Esophagus squamous epithelium (tissue), 5 donors: Measurements from ENCODE around the gene MRPL27. TPM values are rescaled to one million over a fixed set of nuclear protein-coding genes. Genes with fewer than 3 reads are reported as not detected.

Source experiments
- DNase-seq: peaks from one replicate; lab custom pipeline; 2025; lab: John Stamatoyannopoulos, UW
- H3K27ac ChIP-seq, 4 donors: fragments of 200-600 bp; sonication (generic); one replicate each; pipeline ENCODE4 v1.5.1; 2016 to 2019; ENCODE audit warnings: mild to moderate bottlenecking in 1 of 4
- H3K27me3 ChIP-seq, 4 donors: fragments of 200-600 bp; sonication (generic); 1 replicate in 3 of 4; 2 replicates in 1 of 4; pipeline versions ENCODE4 v1.5.1 to v1.6.0; 2017 to 2021; ENCODE audit warnings: antibody characterized with exemption in 1 of 4
- H3K36me3 ChIP-seq, 3 donors: fragments of 200-600 bp; sonication (generic); one replicate each; pipeline ENCODE4 v1.5.1; 2016 to 2019
- H3K4me1 ChIP-seq, 3 donors: fragments of 200-600 bp; sonication (generic); one replicate each; pipeline ENCODE4 v1.5.1; 2017 to 2019
- H3K4me3 ChIP-seq, 4 donors: fragments of 200-600 bp; sonication (generic); 1 replicate in 3 of 4; 2 replicates in 1 of 4; pipeline ENCODE4 v1.5.1; 2016 to 2019; ENCODE audit warnings: mild to moderate bottlenecking in 2 of 4, moderate library complexity in 1 of 4
- H3K9me3 ChIP-seq, 3 donors: fragments of 200-600 bp; sonication (generic); one replicate each; pipeline ENCODE4 v1.5.1; 2016 to 2019
- CTCF ChIP-seq, 6 experiments: fragments of 450-650 bp in 4 of 6; fragments of 200-600 bp in 2 of 6; sonication (generic) in 2 of 6; IDR thresholded peaks; one replicate each; pipeline ENCODE4 v1.5.1; 2016 to 2019; ENCODE audit warnings: antibody characterized with exemption in 6 of 6, mild to moderate bottlenecking in 4 of 6, moderate library complexity in 4 of 6
- POLR2A ChIP-seq, 4 donors: fragments of 450-650 bp; IDR thresholded peaks; one replicate each; pipeline ENCODE4 v1.6.1; 2017; ENCODE audit warnings: antibody characterized with exemption in 4 of 4, mild to moderate bottlenecking in 4 of 4, moderate library complexity in 3 of 4
- WGBS, 2 donors: methylation state at CpG; one replicate each; pipeline ENCODE4 v1.1.5; 2018; 5-methylcytosine and 5-hydroxymethylcytosine counted together
- intact Hi-C: fragments of 100-400 bp; cut with DNase I; formaldehyde crosslinking; loops from one replicate; pipeline ENCODE4 v1.15.0; 2022
- total RNA-seq, 4 donors: library from RNA; depleted of rRNA; stranded (reverse); fragments of >200 nt; gene quantifications; one replicate each; pipeline ENCODE4 v1.1.0, GENCODE V29; 2016
- donor health status: DM: yes; HTN: yes; CAD: no.

MRPL27 gene
- total RNA-seq, 4 donors from 2014 or later = 58.0 to 77.7 (median 74.5) TPM

GRCh38 chr17:50364715-50365114 is 8.3 kb downstream of the MRPL27 start:
- Histone ChIP-seq H3K36me3 (peaks cover 24 to 73% (median 27%) of the 10 kb centered on the region in 3 donors), H3K4me1 (peaks cover 0 to 27% (median 5%) of the 10 kb centered on the region in 3 donors), H3K27me3 (no peaks in the 10 kb centered on the region), H3K9me3 (no peaks in the 10 kb centered on the region), H3K4me3 (no peak overlapping the region), H3K27ac (no peak overlapping the region)
- 78% methylated on average over 5 of the region's 9 CpGs; no CpG with 5 or more reads in 1 of the 2 donors for WGBS, 2 donors
- no peak for DNase-seq
- TF ChIP-seq CTCF (IDR thresholded peaks at IDR 0.05) = no peak
- no peak for TF ChIP-seq POLR2A (IDR thresholded peaks at IDR 0.05)
- intact Hi-C loops = no loop called here

- Histone ChIP-seq H3K36me3 (peaks cover 20 to 73% (median 23%) of the 10 kb centered on the region in 3 donors), H3K9me3 (no peaks in the 10 kb centered on the region), H3K4me3 (no peak overlapping the region), H3K27me3 (no peaks in the 10 kb centered on the region), H3K27ac (no peak overlapping the region), H3K4me1 (peaks cover 0 to 27% (median 5%) of the 10 kb centered on the region in 3 donors)
- 63 to 72% methylated on average over 2 of the region's 4 CpGs for WGBS, 2 donors
- intact Hi-C loops = no loop called here
- no peak for TF ChIP-seq CTCF (IDR thresholded peaks at IDR 0.05)
- TF ChIP-seq POLR2A (IDR thresholded peaks at IDR 0.05) = no peak
- no peak for DNase-seq
Observed at GRCh38 chr17:50364061-50364458, 8.9 kb downstream of the MRPL27 start.

GRCh38 chr17:50363217-50364060 is 9.5 kb downstream of the MRPL27 start:
- peaks cover 0 to 27% (median 5%) of the 10 kb centered on the region in 3 donors for H3K4me1 ChIP-seq
- TF ChIP-seq CTCF (IDR thresholded peaks at IDR 0.05) (no peak), POLR2A (IDR thresholded peaks at IDR 0.05) (no peak)
- no peak for DNase-seq
- H3K27ac ChIP-seq = no peak overlapping the region
- intact Hi-C loops = no loop called here
- H3K27me3 ChIP-seq = no peaks in the 10 kb centered on the region
- WGBS, 2 donors = 54 to 63% methylated on average over 6 of the region's 8 CpGs
- no peaks in the 10 kb centered on the region for H3K9me3 ChIP-seq
- H3K36me3 ChIP-seq = peaks cover 21 to 73% (median 22%) of the 10 kb centered on the region in 3 donors
- H3K4me3 ChIP-seq = no peak overlapping the region

- Histone ChIP-seq H3K36me3 (peaks cover 15 to 73% (median 25%) of the 10 kb centered on the region in 3 donors), H3K9me3 (no peaks in the 10 kb centered on the region), H3K4me3 (no peak overlapping the region), H3K27me3 (no peaks in the 10 kb centered on the region), H3K27ac (no peak overlapping the region), H3K4me1 (peaks cover 0 to 27% (median 5%) of the 10 kb centered on the region in 3 donors)
- intact Hi-C loops = no loop called here
- DNase-seq = no peak
- 75 to 76% methylated on average over 7 of the region's 7 CpGs for WGBS, 2 donors
- no peak for TF ChIP-seq CTCF (IDR thresholded peaks at IDR 0.05)
- no peak for TF ChIP-seq POLR2A (IDR thresholded peaks at IDR 0.05)
Observed at GRCh38 chr17:50362661-50363060, 10.3 kb downstream of the MRPL27 start.
